K562 (cell line): Measurements from ENCODE around the gene PCBP2.

Source experiments
- KDM5B ChIP-seq: fragments of 200-600 bp; sonication (generic); IDR thresholded peaks from 2 replicates; pipeline ENCODE4 v1.6.1; 2012; ENCODE audit warnings: low read depth, mild to moderate bottlenecking, moderate library complexity, low read length, control low read depth, inconsistent platforms; ENCODE audit not compliant: insufficient replicate concordance
- SPI1 ChIP-seq: IDR thresholded peaks from 2 replicates; pipeline ENCODE4 v1.6.1; 2011; ENCODE audit warnings: low read depth, low read length, control low read depth, borderline replicate concordance

- TF ChIP-seq SPI1 (no peak), KDM5B (no peak)
Measured at GRCh38 chr12:53430116-53430515, 21.8 kb upstream of the PCBP2 start.
